A549 (cell line): ENCODE results near the gene FRMD3. TPM values are rescaled to one million over a fixed set of nuclear protein-coding genes. Genes with fewer than 3 reads are reported as not detected.

ENCODE experiments used
- ATAC-seq, 2 experiments: fragments of 200-7000 bp in 1 of 2; fragments of >200 bp in 1 of 2; cut with Nextera tagmentation in 1 of 2; cut with Tn5 transposase in 1 of 2; 3 replicates each; pipeline versions ENCODE4 v1.8.0 to v1.9.1; 2018 to 2020; ENCODE audit warnings: mild to moderate bottlenecking in 1 of 2, moderate library complexity in 1 of 2
- CTCF ChIA-PET: fragments of 300-600 bp; sonication (Branson Sonifier 250); formaldehyde crosslinking; extraction: SDS; loops from one replicate; lab custom pipeline; 2021; ENCODE audit warnings: antibody characterized with exemption, inconsistent platforms; lab: Yijun Ruan, JAX
- POLR2A ChIA-PET: fragments of 350-600 bp; formaldehyde crosslinking; extraction: SDS; loops from one replicate; lab custom pipeline; 2021; ENCODE audit warnings: antibody characterized with exemption, inconsistent platforms; lab: Yijun Ruan, JAX
- DNase-seq, 2 experiments: peaks; one replicate each; pipeline versions ENCODE4 v3.0.0 to v3.0.0-alpha.2; 2011 to 2016; ENCODE audit warnings: low read depth in 1 of 2, low spot score in 1 of 2
- FAIRE-seq: peaks from 2 replicates; lab custom pipeline; 2011; peaks lifted over from hg19 to GRCh38; lab: Jason Lieb, UNC
- H3K27ac ChIP-seq, 2 experiments: fragments of >200 bp; sonication (Bioruptor Twin); formaldehyde crosslinking; 3 replicates each; pipeline ENCODE4 v1.5.1; 2016 to 2017
- H3K4me1 ChIP-seq: fragments of >200 bp; sonication (Bioruptor Twin); formaldehyde crosslinking; 3 replicates; pipeline ENCODE4 v1.6.1; 2016
- H3K4me2 ChIP-seq: fragments of >200 bp; sonication (Bioruptor Twin); formaldehyde crosslinking; 3 replicates; pipeline ENCODE4 v1.6.1; 2016
- H3K4me3 ChIP-seq: fragments of >200 bp; sonication (Bioruptor Twin); formaldehyde crosslinking; 3 replicates; pipeline ENCODE4 v1.5.1; 2016
- H3K9me3 ChIP-seq: fragments of >200 bp; sonication (Bioruptor Twin); formaldehyde crosslinking; 3 replicates; pipeline ENCODE4 v1.6.1; 2016
- E2F6 ChIP-seq: IDR thresholded peaks from 2 replicates; pipeline ENCODE4 v1.6.1; 2012; ENCODE audit warnings: low read depth, borderline replicate concordance
- FOSL2 ChIP-seq, 2 experiments: fragments of 450-650 bp in 1 of 2; fragments of >200 bp in 1 of 2; sonication (Bioruptor Twin) in 1 of 2; formaldehyde crosslinking; IDR thresholded peaks; 2 replicates each; pipeline versions ENCODE4 v1.5.0 to v1.6.1; 2016 to 2020; ENCODE audit warnings: mild to moderate bottlenecking in 1 of 2, moderate library complexity in 1 of 2
- FOXS1 ChIP-seq: fragments of 250-450 bp; sonication (Bioruptor Pico); IDR thresholded peaks from 2 replicates; pipeline ENCODE4 v1.5.0; 2020; ENCODE audit warnings: mild to moderate bottlenecking, moderate library complexity
- HES2 ChIP-seq: fragments of >200 bp; sonication (Bioruptor Twin); formaldehyde crosslinking; IDR thresholded peaks from 2 replicates; pipeline ENCODE4 v1.6.1; 2016
- HMGXB4 ChIP-seq: fragments of 250-450 bp; sonication (Bioruptor Pico); IDR thresholded peaks from 2 replicates; pipeline ENCODE4 v1.5.0; 2021; ENCODE audit warnings: mild to moderate bottlenecking, moderate library complexity, borderline replicate concordance
- HOXB13 ChIP-seq: fragments of 250-450 bp; sonication (Bioruptor Pico); IDR thresholded peaks from 2 replicates; pipeline ENCODE4 v1.5.0; 2020; ENCODE audit warnings: low read depth, mild to moderate bottlenecking, moderate library complexity
- KDM1A ChIP-seq: fragments of 200-600 bp; sonication (generic); IDR thresholded peaks from 2 replicates; pipeline ENCODE4 v1.6.1; 2016; ENCODE audit warnings: low read depth, mild to moderate bottlenecking
- MAFK ChIP-seq: fragments of 450-650 bp; IDR thresholded peaks from 2 replicates; pipeline ENCODE4 v1.6.1; 2014; ENCODE audit not compliant: partially characterized antibody
- NR3C1 ChIP-seq: fragments of >200 bp; sonication (Bioruptor Twin); formaldehyde crosslinking; IDR thresholded peaks from 3 replicates; pipeline ENCODE4 v1.6.1; 2017
- POLR2AphosphoS2 ChIP-seq: conservative IDR thresholded peaks from 2 replicates; pipeline ENCODE4 v1.6.1; 2012; ENCODE audit warnings: low read length, improper control_type of control experiment, inconsistent platforms
- REST ChIP-seq: fragments of 200-600 bp; sonication (generic); IDR thresholded peaks from 2 replicates; pipeline ENCODE4 v1.6.1; 2016; ENCODE audit warnings: antibody characterized with exemption, mild to moderate bottlenecking, moderate library complexity
- SREBF2 ChIP-seq: fragments of 450-650 bp; IDR thresholded peaks from 2 replicates; pipeline ENCODE4 v1.6.1; 2014; ENCODE audit warnings: mild to moderate bottlenecking, moderate library complexity
- TP53 ChIP-seq: fragments of 250-450 bp; sonication (Bioruptor Pico); IDR thresholded peaks from 2 replicates; pipeline ENCODE4 v1.5.0; 2021; ENCODE audit warnings: mild to moderate bottlenecking, moderate library complexity
- USF2 ChIP-seq: fragments of 450-650 bp; IDR thresholded peaks from 2 replicates; pipeline ENCODE4 v1.6.1; 2014; ENCODE audit warnings: antibody characterized with exemption
- ZC3H11A ChIP-seq: fragments of 450-650 bp; IDR thresholded peaks from 2 replicates; pipeline ENCODE4 v1.6.1; 2014; ENCODE audit warnings: antibody characterized with exemption, mild to moderate bottlenecking
- ZFP36 ChIP-seq: fragments of 450-650 bp; IDR thresholded peaks from 2 replicates; pipeline ENCODE4 v1.6.1; 2014; ENCODE audit warnings: borderline replicate concordance; ENCODE audit not compliant: partially characterized antibody
- WGBS: methylation state at CpG from one replicate; pipeline ENCODE4 v1.1.6; 2017; ENCODE audit errors: missing lambda C conversion rate; 5-methylcytosine and 5-hydroxymethylcytosine counted together
- polyA plus RNA-seq, 4 experiments: library from polyadenylated mRNA; depleted of rRNA in 3 of 4; stranded (reverse); fragments of >200 nt; fragmentation: RNase III in 1 of 4; extraction: RNeasy Plus Mini Kit Qiagen cat#74134 plus additional on column Dnase treatment in 1 of 4; gene quantifications; 2 replicates in 3 of 4; 3 replicates in 1 of 4; pipeline ENCODE4 v1.2.3, GENCODE V29; 2011 to 2017

The FRMD3 gene
- polyA plus RNA-seq, 2 of the 4 experiments (the other 2 are of a cell fraction): 1.7 to 3.3 TPM

- H3K4me1 ChIP-seq: peaks cover 8% of the 10 kb centered on the region; the same call in 2 of the 3 replicates
- peak overlapping the region; percentile 78 for H3K4me2 ChIP-seq
- H3K4me3 ChIP-seq: peak overlapping the region; percentile 57
- H3K27ac ChIP-seq: peak overlapping the region; percentile 56 to 77; a peak in 4 of 6 replicates
- ChIA-PET POLR2A (interaction anchor here (1.0 kb wide), 2 partner anchors 488 to 700 kb away, joined by 3 to 4 read pairs; partner anchors contain the start of gene UBQLN1), CTCF (interaction anchor here (0.8 to 1.5 kb wide), 6 partner anchors 11 to 403 kb away, joined by 3 to 5 read pairs (median 4); partner anchors contain the start of gene IDNK)
- DNase-seq: no peak
- TF ChIP-seq FOSL2 (IDR thresholded peaks at IDR 0.05): no peak
- TF ChIP-seq FOSL2 (CRISPR knock-in tag; IDR thresholded peaks at IDR 0.05): no peak
- TF ChIP-seq ZC3H11A: no peak
- no peak for TF ChIP-seq HES2
- TF ChIP-seq TP53 (CRISPR knock-in tag): no peak
- TF ChIP-seq ZFP36: no peak
- no peak for TF ChIP-seq MAFK
- no peak for TF ChIP-seq USF2
- TF ChIP-seq POLR2AphosphoS2: no peak
- no peak for TF ChIP-seq REST
- no peak for TF ChIP-seq FOXS1 (CRISPR knock-in tag)
- TF ChIP-seq HOXB13 (CRISPR knock-in tag): no peak
- no peak for TF ChIP-seq SREBF2
- TF ChIP-seq KDM1A: no peak
- TF ChIP-seq NR3C1: no peak
- no peak for TF ChIP-seq HMGXB4 (CRISPR knock-in tag)
- TF ChIP-seq E2F6: no peak
- no peak for FAIRE-seq
- peak; percentile 51 to 57; a peak in 5 of 6 replicates for ATAC-seq
- H3K9me3 ChIP-seq: no peaks in the 10 kb centered on the region
- 53% methylated on average over 12 of the region's 12 CpGs for WGBS
Measured at GRCh38 chr9:83219924-83220438, 318.2 kb downstream of the FRMD3 start.
